HG02852 (cell line): ENCODE measurements around the gene TMTC2.

Source experiments
- ATAC-seq: cut with Tn5 transposase; IDR thresholded peaks from one replicate; pipeline ENCODE4 v1.9.1; 2021; ENCODE audit warnings: mild to moderate bottlenecking, moderate library complexity; ENCODE audit not compliant: unreplicated experiment

Gene TMTC2

GRCh38 chr12:82942991-82943401, 256.3 kb downstream of the TMTC2 start:
- ATAC-seq: peak; percentile 73

- ATAC-seq: no peak
Measured at GRCh38 chr12:82948491-82948890, 261.8 kb downstream of the TMTC2 start.

- no peak for ATAC-seq
Measured at GRCh38 chr12:82950356-82950755, 263.6 kb downstream of the TMTC2 start.

- peak; percentile 88 for ATAC-seq
Measured at GRCh38 chr12:82952946-82953345, 266.2 kb downstream of the TMTC2 start.

GRCh38 chr12:82953397-82953796, 266.7 kb downstream of the TMTC2 start:
- no peak for ATAC-seq

GRCh38 chr12:82954064-82954463, 267.4 kb downstream of the TMTC2 start:
- no peak for ATAC-seq

- no peak for ATAC-seq
Measured at GRCh38 chr12:82954572-82954971, 267.9 kb downstream of the TMTC2 start.

- ATAC-seq: no peak
Measured at GRCh38 chr12:82955043-82955442, 268.3 kb downstream of the TMTC2 start.

- ATAC-seq: no peak
Measured at GRCh38 chr12:82958966-82959365, 272.3 kb downstream of the TMTC2 start.

- peak; percentile 76 for ATAC-seq
Measured at GRCh38 chr12:82959821-82960220, 273.1 kb downstream of the TMTC2 start.

- no peak for ATAC-seq
Measured at GRCh38 chr12:82961835-82962234, 275.1 kb downstream of the TMTC2 start.

GRCh38 chr12:82963956-82964355, 277.2 kb downstream of the TMTC2 start:
- no peak for ATAC-seq

- ATAC-seq: no peak
Measured at GRCh38 chr12:82964446-82964845, 277.7 kb downstream of the TMTC2 start.

- ATAC-seq: no peak
Measured at GRCh38 chr12:82966001-82966559, 279.4 kb downstream of the TMTC2 start.

- no peak for ATAC-seq
Measured at GRCh38 chr12:82968631-82969367, 282.1 kb downstream of the TMTC2 start.

- ATAC-seq: no peak
Measured at GRCh38 chr12:82970614-82971013, 283.9 kb downstream of the TMTC2 start.

GRCh38 chr12:82971584-82971983, 284.9 kb downstream of the TMTC2 start:
- no peak for ATAC-seq

- ATAC-seq: no peak
Measured at GRCh38 chr12:82972624-82973023, 285.9 kb downstream of the TMTC2 start.

- no peak for ATAC-seq
Measured at GRCh38 chr12:82973592-82973991, 286.9 kb downstream of the TMTC2 start.

GRCh38 chr12:82981150-82981549, 294.4 kb downstream of the TMTC2 start:
- no peak for ATAC-seq

- ATAC-seq: no peak
Measured at GRCh38 chr12:82994117-82994516, 307.4 kb downstream of the TMTC2 start.

- peak; percentile 84 for ATAC-seq
Measured at GRCh38 chr12:82996168-82996812, 309.6 kb downstream of the TMTC2 start.
